Neural progenitor cell (in vitro differentiated cells): Measurements from ENCODE around the gene TBC1D3B.

Experiments
- CTCF ChIP-seq: fragments of 200-600 bp; sonication (generic); IDR thresholded peaks from 2 replicates; pipeline ENCODE4 v1.5.1; 2017; ENCODE audit warnings: antibody characterized with exemption, mild to moderate bottlenecking
- EZH2 ChIP-seq: fragments of 200-600 bp; sonication (generic); IDR thresholded peaks from 2 replicates; pipeline ENCODE4 v1.6.1; 2017; ENCODE audit warnings: antibody characterized with exemption, mild to moderate bottlenecking, moderate library complexity

- TF ChIP-seq CTCF (no peak), EZH2 (no peak)
Observed at GRCh38 chr17:36185416-36185815, 9.0 kb upstream of the TBC1D3B start.
